Keratinocyte (primary cell): Measurements from ENCODE around the gene FAM240A.

Source experiments
- CTCF ChIP-seq, 3 experiments: IDR thresholded peaks in 1 of 3; conservative IDR thresholded peaks in 1 of 3; optimal IDR thresholded peaks in 1 of 3; 2 replicates in 2 of 3; 3 replicates in 1 of 3; pipeline versions ENCODE3 to v1.5.1; 2011; ENCODE audit warnings: low read length in 3 of 3, mild to moderate bottlenecking in 3 of 3, moderate library complexity in 2 of 3, control low read depth in 1 of 3, inconsistent platforms in 1 of 3; ENCODE audit not compliant: insufficient read depth in 2 of 3; ENCODE audit errors: extremely low read depth in 1 of 3
- EZH2 ChIP-seq: IDR thresholded peaks from one replicate; pipeline ENCODE4 v1.6.1; 2012; ENCODE audit warnings: inconsistent platforms, mild to moderate bottlenecking, low read length, moderate library complexity

GRCh38 chr3:46632792-46633191 lies 20.5 kb downstream of the FAM240A start:
- TF ChIP-seq CTCF (optimal IDR thresholded peaks at IDR 0.05 in 1 of 3, IDR thresholded peaks at IDR 0.05 in 1 of 3, conservative IDR thresholded peaks at IDR 0.05 in 1 of 3; ENCODE audit: extremely low read depth in 1 of 3, insufficient read depth in 2 of 3, low read length in 3 of 3) (no peak), EZH2 (no peak)
